Type B pancreatic cell (in vitro differentiated cells): ENCODE results near the gene MICAL3. TPM values are rescaled to one million over a fixed set of nuclear protein-coding genes. Genes with fewer than 3 reads are reported as not detected.
A peak's percentile ranks its signal among the peaks of the same experiment; 100 is the strongest.
"Not testable (repeated sequence)": the region's sequence is repeated elsewhere in the genome, so short reads cannot be mapped to it uniquely, and the experiment has no call there.

ENCODE experiments used
- DNase-seq: peaks from one replicate; pipeline ENCODE4 v3.0.0; 2021; ENCODE audit warnings: mixed read lengths; ENCODE audit not compliant: unreplicated experiment; ENCODE audit errors: extremely low spot score
- H3K27ac Mint-ChIP-seq: 2 replicates; pipeline ENCODE4 v1.8.0; 2021; ENCODE audit warnings: mild to moderate bottlenecking, mixed read lengths
- H3K27me3 Mint-ChIP-seq: 2 replicates; pipeline ENCODE4 v1.8.0; 2021; ENCODE audit warnings: mixed read lengths
- H3K36me3 Mint-ChIP-seq: 2 replicates; pipeline ENCODE4 v1.8.0; 2021; ENCODE audit warnings: mixed read lengths
- H3K4me1 Mint-ChIP-seq: one replicate; pipeline ENCODE4 v1.8.0; 2021; ENCODE audit warnings: mixed read lengths; ENCODE audit not compliant: unreplicated experiment
- H3K4me3 Mint-ChIP-seq: 2 replicates; pipeline ENCODE4 v1.8.0; 2021; ENCODE audit warnings: mild to moderate bottlenecking, mixed read lengths
- H3K9me3 Mint-ChIP-seq: 2 replicates; pipeline ENCODE4 v1.8.0; 2021; ENCODE audit warnings: mixed read lengths
- total RNA-seq: library from RNA; stranded (reverse); gene quantifications from 2 replicates; pipeline ENCODE4 v1.2.1, GENCODE V29; 2021; ENCODE audit warnings: low replicate concordance
- TF ChIP-seq, protein P1 (sequence below): fragments of 200-600 bp; sonication (generic); conservative IDR thresholded peaks from 2 replicates; pipeline ENCODE4 v1.5.0; 2021; ENCODE audit warnings: antibody characterized with exemption, mild to moderate bottlenecking

MICAL3 gene
- total RNA-seq, 1 donor from 2014 or later, result 56.4 TPM

DNA sequence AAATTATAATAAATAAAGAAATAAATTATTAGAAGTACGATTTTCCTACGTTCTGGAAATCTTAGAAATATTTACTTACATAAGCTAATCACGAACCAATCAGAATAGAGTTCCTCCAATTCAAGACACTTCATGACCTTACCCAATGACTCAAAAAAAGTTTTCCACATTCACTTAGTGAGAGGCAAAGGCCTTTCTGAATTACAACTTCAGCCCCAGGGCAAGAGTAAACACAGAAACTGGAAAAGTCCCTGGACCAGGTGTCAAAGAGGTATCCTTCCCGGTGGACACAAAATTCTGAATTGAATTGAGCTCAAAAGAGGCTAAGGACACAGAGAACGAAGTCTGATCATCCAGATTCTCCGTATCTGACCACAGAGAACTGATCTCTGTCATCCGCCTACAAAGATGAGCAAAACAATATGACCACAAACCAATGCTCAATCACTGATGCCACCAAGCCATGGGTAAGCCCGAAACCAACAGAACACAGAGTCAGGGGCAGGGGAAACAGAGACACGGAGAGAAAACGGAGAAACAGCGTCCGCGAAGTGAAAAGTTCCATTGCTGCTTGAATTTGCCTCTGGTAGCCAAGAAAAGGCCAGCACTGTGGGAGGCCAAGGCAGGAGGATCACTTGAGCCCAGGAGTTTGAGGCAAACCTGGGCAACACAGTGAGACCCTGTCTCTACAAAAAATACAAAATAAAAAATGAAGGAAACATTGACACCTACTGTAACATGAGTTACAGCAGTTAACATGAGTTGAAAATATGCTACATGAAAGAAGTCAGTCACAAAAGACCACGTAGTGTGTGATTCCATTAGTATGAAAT lies 256.9 kb downstream of the MICAL3 start:
- Mint-ChIP-seq H3K27ac (no peak overlapping the region), H3K27me3 (no peaks in the 10 kb centered on the region)
- TF ChIP-seq, protein P1, sequence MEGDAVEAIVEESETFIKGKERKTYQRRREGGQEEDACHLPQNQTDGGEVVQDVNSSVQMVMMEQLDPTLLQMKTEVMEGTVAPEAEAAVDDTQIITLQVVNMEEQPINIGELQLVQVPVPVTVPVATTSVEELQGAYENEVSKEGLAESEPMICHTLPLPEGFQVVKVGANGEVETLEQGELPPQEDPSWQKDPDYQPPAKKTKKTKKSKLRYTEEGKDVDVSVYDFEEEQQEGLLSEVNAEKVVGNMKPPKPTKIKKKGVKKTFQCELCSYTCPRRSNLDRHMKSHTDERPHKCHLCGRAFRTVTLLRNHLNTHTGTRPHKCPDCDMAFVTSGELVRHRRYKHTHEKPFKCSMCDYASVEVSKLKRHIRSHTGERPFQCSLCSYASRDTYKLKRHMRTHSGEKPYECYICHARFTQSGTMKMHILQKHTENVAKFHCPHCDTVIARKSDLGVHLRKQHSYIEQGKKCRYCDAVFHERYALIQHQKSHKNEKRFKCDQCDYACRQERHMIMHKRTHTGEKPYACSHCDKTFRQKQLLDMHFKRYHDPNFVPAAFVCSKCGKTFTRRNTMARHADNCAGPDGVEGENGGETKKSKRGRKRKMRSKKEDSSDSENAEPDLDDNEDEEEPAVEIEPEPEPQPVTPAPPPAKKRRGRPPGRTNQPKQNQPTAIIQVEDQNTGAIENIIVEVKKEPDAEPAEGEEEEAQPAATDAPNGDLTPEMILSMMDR, result no peak

DNA sequence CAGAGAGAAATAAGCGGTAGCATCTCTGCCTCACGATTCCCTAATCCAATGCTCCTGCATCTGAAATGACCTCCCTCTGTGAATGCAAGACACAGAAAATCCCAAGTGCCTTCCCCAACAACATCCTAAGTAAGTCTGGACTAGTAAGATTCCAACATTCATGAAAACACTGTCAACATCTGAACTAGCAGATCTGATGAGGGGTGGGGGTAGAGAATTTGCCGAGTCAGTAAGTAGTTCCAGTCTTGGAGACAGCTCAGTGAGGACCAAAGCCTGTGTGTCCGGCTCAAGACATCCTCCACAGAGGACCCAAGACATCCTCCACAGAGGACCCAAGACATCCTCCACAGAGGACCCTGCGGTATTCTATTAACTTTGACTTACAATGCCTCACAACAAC lies 259.5 kb downstream of the MICAL3 start:
- not testable (repeated sequence) for H3K36me3 Mint-ChIP-seq, H3K4me3 Mint-ChIP-seq, H3K27ac Mint-ChIP-seq, H3K27me3 Mint-ChIP-seq, DNase-seq, H3K9me3 Mint-ChIP-seq
- peaks cover 24% of the 10 kb centered on the region for H3K4me1 Mint-ChIP-seq

More for the DNA sequence above, 256.9 kb downstream of the MICAL3 start:
- no peaks in the 10 kb centered on the region for H3K36me3 Mint-ChIP-seq
- no peak overlapping the region for H3K4me3 Mint-ChIP-seq
- H3K9me3 Mint-ChIP-seq, result no peaks in the 10 kb centered on the region
- H3K4me1 Mint-ChIP-seq, result peaks cover 19% of the 10 kb centered on the region
- DNase-seq, result no peak

DNA sequence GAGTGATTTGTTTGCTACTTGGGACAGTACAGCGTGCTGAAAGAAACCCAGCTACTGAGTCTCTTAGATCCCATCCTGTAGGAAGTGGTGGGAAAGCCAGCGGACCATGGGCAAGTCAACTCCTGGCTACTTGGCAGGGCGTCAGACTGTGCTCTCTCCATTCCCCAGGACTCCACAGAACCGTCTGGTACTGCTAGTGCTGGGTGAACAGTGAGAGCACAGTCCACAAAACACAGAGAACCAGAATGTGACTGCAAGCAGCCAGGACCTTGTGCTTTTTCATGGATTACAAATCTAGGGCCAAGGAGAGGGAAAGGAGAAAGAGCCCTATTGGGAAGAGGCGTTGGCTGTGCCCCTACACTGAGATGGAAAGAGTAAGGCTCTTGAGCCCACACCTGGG lies 260.3 kb downstream of the MICAL3 start:
- TF ChIP-seq, protein P1, result no peak
- no peaks in the 10 kb centered on the region for H3K9me3 Mint-ChIP-seq
- no peak overlapping the region for H3K27ac Mint-ChIP-seq
- peaks cover 24% of the 10 kb centered on the region for H3K4me1 Mint-ChIP-seq
- no peak overlapping the region for H3K4me3 Mint-ChIP-seq
- DNase-seq, result no peak
- no peaks in the 10 kb centered on the region for H3K27me3 Mint-ChIP-seq
- no peaks in the 10 kb centered on the region for H3K36me3 Mint-ChIP-seq

DNA sequence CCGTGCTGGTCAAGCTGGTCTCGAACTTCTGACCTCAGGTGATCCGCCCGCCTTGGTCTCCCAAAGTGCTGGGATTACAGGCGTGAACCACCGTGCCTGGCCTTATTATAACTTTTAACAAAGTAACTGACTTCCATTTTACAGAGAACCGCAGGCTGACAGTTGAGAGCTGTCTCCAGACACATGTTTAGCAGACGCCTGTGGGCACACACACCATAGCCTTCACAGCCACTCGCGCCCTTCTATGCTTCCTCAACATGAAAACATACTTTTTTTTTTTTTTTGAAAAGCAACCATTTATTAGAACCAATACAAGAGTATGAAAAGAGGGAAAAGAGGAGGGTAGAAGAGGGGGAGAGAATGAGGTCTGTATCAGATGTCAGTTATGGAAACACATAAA lies 260.9 kb downstream of the MICAL3 start:
- peaks cover 24% of the 10 kb centered on the region for H3K4me1 Mint-ChIP-seq
- not testable (repeated sequence) for H3K36me3 Mint-ChIP-seq, H3K27me3 Mint-ChIP-seq, H3K4me3 Mint-ChIP-seq, H3K9me3 Mint-ChIP-seq, H3K27ac Mint-ChIP-seq, DNase-seq

DNA sequence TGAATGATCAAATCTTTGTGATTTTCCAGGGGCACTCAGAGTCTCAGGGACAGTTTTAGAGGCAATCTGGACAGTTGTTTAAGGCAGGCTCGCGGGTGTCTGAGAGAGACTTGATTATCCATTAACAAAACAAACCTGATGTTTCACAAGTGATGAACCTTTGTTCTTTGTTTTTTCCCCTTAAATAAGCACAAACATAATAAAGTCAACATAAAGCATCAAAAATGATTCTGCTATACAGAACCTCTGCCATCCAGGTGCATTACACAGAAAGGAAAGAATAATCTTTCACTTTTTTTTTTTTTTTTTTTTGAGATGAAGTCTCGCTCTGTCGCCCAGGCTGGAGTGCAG lies 263.2 kb downstream of the MICAL3 start:
- TF ChIP-seq, protein P1, result no peak
- Mint-ChIP-seq H3K27ac (peak overlapping the region; percentile 69), H3K4me1 (peaks cover 20% of the 10 kb centered on the region), H3K36me3 (no peaks in the 10 kb centered on the region), H3K9me3 (no peaks in the 10 kb centered on the region), H3K4me3 (no peak overlapping the region), H3K27me3 (no peaks in the 10 kb centered on the region)
- DNase-seq, result no peak

DNA sequence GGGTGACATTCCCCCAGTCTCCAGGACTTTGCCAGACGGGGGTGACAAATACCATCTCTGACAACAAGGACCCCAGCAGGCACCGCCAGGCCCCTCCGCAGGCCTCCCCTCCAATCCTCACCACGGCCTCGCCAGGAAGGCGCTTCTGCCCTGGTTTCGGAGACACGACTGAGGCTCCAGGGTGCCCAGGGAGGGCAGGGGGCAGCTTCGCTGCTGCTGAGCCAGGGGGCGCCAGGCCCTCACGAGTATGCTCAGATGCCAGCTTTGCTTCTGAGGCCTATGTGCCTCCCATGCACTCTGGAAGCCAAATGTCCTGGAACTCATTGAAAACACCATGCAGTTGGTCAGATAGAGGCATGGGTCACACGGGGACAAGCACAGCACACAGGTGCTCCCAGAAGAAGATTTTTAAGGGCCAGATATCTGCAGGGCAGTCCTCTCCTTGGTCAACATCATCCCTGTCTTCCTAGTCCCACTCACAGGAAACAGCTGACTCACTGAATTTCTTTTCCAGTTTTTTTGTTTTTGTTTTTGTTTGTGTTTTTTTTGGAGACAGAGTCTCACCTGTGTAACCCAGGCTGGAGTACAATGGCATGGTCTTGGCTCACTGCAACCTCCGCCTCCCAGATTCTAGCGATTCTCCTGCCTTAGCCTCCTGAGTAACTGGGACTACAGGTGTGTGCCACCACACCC lies 270.0 kb downstream of the MICAL3 start:
- H3K27me3 Mint-ChIP-seq, result no peaks in the 10 kb centered on the region
- no peak for DNase-seq

More for the DNA sequence above, 270.0 kb downstream of the MICAL3 start:
- Mint-ChIP-seq H3K36me3 (no peaks in the 10 kb centered on the region), H3K9me3 (no peaks in the 10 kb centered on the region), H3K27ac (no peak overlapping the region), H3K4me3 (no peak overlapping the region), H3K4me1 (no peaks in the 10 kb centered on the region)
- TF ChIP-seq, protein P1, result peak; percentile 34
